HG02938 (cell line): ENCODE results near the gene UBE2H.

Experiments used
- ATAC-seq: cut with Tn5 transposase; IDR thresholded peaks from one replicate; pipeline ENCODE4 v1.9.1; 2021; ENCODE audit warnings: mild to moderate bottlenecking, moderate library complexity; ENCODE audit not compliant: unreplicated experiment

UBE2H gene

GRCh38 chr7:129950933-129951225 is 1.9 kb downstream of the UBE2H start:
- no peak for ATAC-seq

- ATAC-seq, result peak; percentile 26
These were observed 2.4 kb downstream of the UBE2H start for GRCh38 chr7:129950191-129950932.

- ATAC-seq, result peak; percentile 26
These were observed 3.2 kb downstream of the UBE2H start for GRCh38 chr7:129949292-129950133.

- ATAC-seq, result peak; percentile 56
These were observed 3.9 kb downstream of the UBE2H start for GRCh38 chr7:129948877-129949291.

- no peak for ATAC-seq
These were observed 4.4 kb downstream of the UBE2H start for GRCh38 chr7:129948338-129948737.

- ATAC-seq, result no peak
These were observed 5.1 kb downstream of the UBE2H start for GRCh38 chr7:129947701-129948100.

- ATAC-seq, result no peak
These were observed 5.7 kb downstream of the UBE2H start for GRCh38 chr7:129947049-129947448.

- ATAC-seq, result no peak
These were observed 6.5 kb downstream of the UBE2H start for GRCh38 chr7:129946282-129946681.

- no peak for ATAC-seq
These were observed 9.4 kb downstream of the UBE2H start for GRCh38 chr7:129943352-129943751.

- no peak for ATAC-seq
These were observed 12.4 kb downstream of the UBE2H start for GRCh38 chr7:129940329-129940728.

- ATAC-seq, result no peak
These were observed 12.9 kb downstream of the UBE2H start for GRCh38 chr7:129939881-129940280.

- no peak for ATAC-seq
These were observed 19.1 kb downstream of the UBE2H start for GRCh38 chr7:129933627-129934026.

GRCh38 chr7:129926618-129927017 is 26.1 kb downstream of the UBE2H start:
- no peak for ATAC-seq

GRCh38 chr7:129925416-129926002 is 27.3 kb downstream of the UBE2H start:
- no peak for ATAC-seq

GRCh38 chr7:129924602-129925001 is 28.2 kb downstream of the UBE2H start:
- ATAC-seq, result no peak

- ATAC-seq, result peak; percentile 85
These were observed 29.1 kb downstream of the UBE2H start for GRCh38 chr7:129923709-129924108.

- no peak for ATAC-seq
These were observed 33.3 kb downstream of the UBE2H start for GRCh38 chr7:129919492-129919891.

- ATAC-seq, result no peak
These were observed 33.8 kb downstream of the UBE2H start for GRCh38 chr7:129918922-129919321.

- no peak for ATAC-seq
These were observed 34.8 kb downstream of the UBE2H start for GRCh38 chr7:129917934-129918333.

- ATAC-seq, result no peak
These were observed 38.1 kb downstream of the UBE2H start for GRCh38 chr7:129914536-129915272.

GRCh38 chr7:129913428-129913827 is 39.3 kb downstream of the UBE2H start:
- no peak for ATAC-seq
